ENCODE measurements around the gene SLC7A5. TPM values are rescaled to one million over a fixed set of nuclear protein-coding genes. Genes with fewer than 3 reads are reported as not detected.

The SLC7A5 gene
- total and polyA plus RNA-seq, 2 of the 4 experiments (the other 2 are of a cell fraction), result 11.3 to 101 TPM

- H3K9ac ChIP-seq (ENCODE audit: low read depth, low read length), result peak overlapping the region; percentile 43
- peak overlapping the region; percentile 80 for H3K56ac ChIP-seq (ENCODE audit: extremely low read depth, insufficient read depth, low read length)
- peak overlapping the region; percentile 51 for H3K4me2 ChIP-seq (ENCODE audit: low read depth, low read length)
- H3K79me1 ChIP-seq (ENCODE audit: low read depth in 1 of 2, low read length in 2 of 2), result peaks cover 0 to 3% of the 10 kb centered on the region in 2 experiments; a peak in 1 of 4 replicates
- no CpG with 5 or more reads among the region's 25 CpGs for WGBS, 2 experiments (ENCODE audit: extremely low coverage in 2 of 2, insufficient read length in 1 of 2)
- peak; percentile 95 for ATAC-seq (ENCODE audit: low read depth)
- dilution Hi-C loops (cut with HindIII; ENCODE audit: low sequenced_read_pairs, unreplicated experiment), result no loop called here
- POLR2A ChIA-PET (ENCODE audit: unreplicated experiment), result no interaction called here
- H2BK120ac ChIP-seq (ENCODE audit: low read depth, low read length), result peak overlapping the region; percentile 99
- H3K9me1 ChIP-seq (ENCODE audit: insufficient read depth, low read length), result peaks cover 14% of the 10 kb centered on the region
- BruUV-seq (replicated peaks), result no TSS peak
- H4K5ac ChIP-seq (ENCODE audit: low read depth, low read length), result peak overlapping the region; percentile 99
- H3K4ac ChIP-seq (ENCODE audit: low read depth, low read length), result peak overlapping the region; percentile 99
- H3K4me3 ChIP-seq (ENCODE audit: insufficient read depth, low read depth, low read length), result no peak overlapping the region
- peak overlapping the region; percentile 99; the same call in 2 of the 3 replicates for H2BK15ac ChIP-seq (ENCODE audit: low read depth, low read length)
- H3K27ac ChIP-seq (ENCODE audit: insufficient read depth, low read length), result peak overlapping the region; percentile 77
- no peaks in the 10 kb centered on the region for H4K20me1 ChIP-seq (ENCODE audit: insufficient read depth, low read length)
- H3K18ac ChIP-seq (ENCODE audit: low read depth, low read length), result peak overlapping the region; percentile 93
- H4K91ac ChIP-seq (ENCODE audit: insufficient read depth, low read depth, low read length), result peak overlapping the region; percentile 96
- H3K36me3 ChIP-seq (ENCODE audit: control insufficient read depth, insufficient read depth, low read length), result no peaks in the 10 kb centered on the region
- DNase-seq, result peak; percentile 92
- peaks cover 7% of the 10 kb centered on the region; the same call in 1 of the 2 replicates for H3K9me3 ChIP-seq (ENCODE audit: control insufficient read depth, insufficient read depth, low read length)
- H3K23ac ChIP-seq (ENCODE audit: low read depth, low read length), result peak overlapping the region; percentile 93
- peaks cover 15% of the 10 kb centered on the region for H3K4me1 ChIP-seq (ENCODE audit: control insufficient read depth, insufficient read depth, low read length)
- peak overlapping the region; percentile 99 for H2BK20ac ChIP-seq (ENCODE audit: low read depth, low read length)
- H2BK5ac ChIP-seq (ENCODE audit: low read depth, low read length, poor library complexity, severe bottlenecking), result peak overlapping the region; percentile 89
- intact Hi-C loops (cut with micrococcal nuclease), result no loop called here
- peak overlapping the region; percentile 95 for H3K14ac ChIP-seq (replicated peaks; ENCODE audit: low read depth, low read length)
- H2AK5ac ChIP-seq (ENCODE audit: low read depth, low read length), result peak overlapping the region; percentile 100
- H3K27me3 ChIP-seq (ENCODE audit: control insufficient read depth, insufficient read depth, low read length), result peaks cover 5% of the 10 kb centered on the region; the same call in 1 of the 2 replicates
- peak overlapping the region; percentile 99 for H2AK9ac ChIP-seq (replicated peaks; ENCODE audit: low read depth, low read length, poor library complexity)
- peak overlapping the region; percentile 83 for H2AFZ ChIP-seq (replicated peaks; ENCODE audit: low read length, poor library complexity)
- H4K8ac ChIP-seq (ENCODE audit: low read depth in 2 of 2, low read length in 2 of 2), result peak overlapping the region; percentile 93 to 99
- in situ Hi-C loops (cut with MboI; ENCODE audit: low sequenced_read_pairs), result no loop called here
- CTCF ChIA-PET, result interaction anchor here (0.7 to 2.2 kb wide), 2 partner anchors 28 to 37 kb away, joined by 3 to 7 read pairs; no protein-coding TSS in a partner anchor
- TF ChIP-seq MXI1 (IDR thresholded peaks at IDR 0.05; ENCODE audit: borderline replicate concordance, low read depth, low read length), result peak; percentile 37; the same call in 1 of the 2 replicates
- TF ChIP-seq SMC3 (IDR thresholded peaks at IDR 0.05; ENCODE audit: low read depth, low read length), result 0 out of 2 replicates have a peak, but pooled peaks have one; percentile 7
- peak; percentile 94 for TF ChIP-seq CEBPB (IDR thresholded peaks at IDR 0.05; ENCODE audit: low read depth, low read length)
- TF ChIP-seq CTCF (conservative IDR thresholded peaks at IDR 0.05; ENCODE audit: low read depth, low read length), result no peak
- TF ChIP-seq BHLHE40 (IDR thresholded peaks at IDR 0.05; ENCODE audit: low read depth, low read length), result no peak; the same call in 1 of the 2 replicates
- no peak for TF ChIP-seq CHD1 (IDR thresholded peaks at IDR 0.05; ENCODE audit: low read depth, low read length)
- TF ChIP-seq POLR2A (IDR thresholded peaks at IDR 0.05; ENCODE audit: low read depth, low read length), result no peak
- TF ChIP-seq MAFK (IDR thresholded peaks at IDR 0.05; ENCODE audit: low read depth, low read length), result no peak
- TF ChIP-seq MAZ (IDR thresholded peaks at IDR 0.05; ENCODE audit: borderline replicate concordance, low read depth, low read length), result peak; percentile 76
- no peak for TF ChIP-seq NFE2L2 (IDR thresholded peaks at IDR 0.05; ENCODE audit: low read depth, low read length)
- TF ChIP-seq USF2 (IDR thresholded peaks at IDR 0.05; ENCODE audit: low read depth, low read length), result no peak
- TF ChIP-seq RFX5 (IDR thresholded peaks at IDR 0.05; ENCODE audit: low read depth, low read length), result no peak
- TF ChIP-seq FOS (IDR thresholded peaks at IDR 0.05; ENCODE audit: low read depth, low read length), result peak; percentile 59
- TF ChIP-seq RCOR1 (IDR thresholded peaks at IDR 0.05; ENCODE audit: insufficient replicate concordance, low read length), result no peak
- no peak for TF ChIP-seq RAD21 (IDR thresholded peaks at IDR 0.05; ENCODE audit: low read length)
These were observed 62.4 kb downstream of the SLC7A5 start for GRCh38 chr16:87806641-87807546.
